Measurements from ENCODE around the gene ZNF789. TPM values are rescaled to one million over a fixed set of nuclear protein-coding genes. Genes with fewer than 3 reads are reported as not detected.

ZNF789 gene
- total RNA-seq: 1.9 and 2.7 TPM in 2 replicates

DNA sequence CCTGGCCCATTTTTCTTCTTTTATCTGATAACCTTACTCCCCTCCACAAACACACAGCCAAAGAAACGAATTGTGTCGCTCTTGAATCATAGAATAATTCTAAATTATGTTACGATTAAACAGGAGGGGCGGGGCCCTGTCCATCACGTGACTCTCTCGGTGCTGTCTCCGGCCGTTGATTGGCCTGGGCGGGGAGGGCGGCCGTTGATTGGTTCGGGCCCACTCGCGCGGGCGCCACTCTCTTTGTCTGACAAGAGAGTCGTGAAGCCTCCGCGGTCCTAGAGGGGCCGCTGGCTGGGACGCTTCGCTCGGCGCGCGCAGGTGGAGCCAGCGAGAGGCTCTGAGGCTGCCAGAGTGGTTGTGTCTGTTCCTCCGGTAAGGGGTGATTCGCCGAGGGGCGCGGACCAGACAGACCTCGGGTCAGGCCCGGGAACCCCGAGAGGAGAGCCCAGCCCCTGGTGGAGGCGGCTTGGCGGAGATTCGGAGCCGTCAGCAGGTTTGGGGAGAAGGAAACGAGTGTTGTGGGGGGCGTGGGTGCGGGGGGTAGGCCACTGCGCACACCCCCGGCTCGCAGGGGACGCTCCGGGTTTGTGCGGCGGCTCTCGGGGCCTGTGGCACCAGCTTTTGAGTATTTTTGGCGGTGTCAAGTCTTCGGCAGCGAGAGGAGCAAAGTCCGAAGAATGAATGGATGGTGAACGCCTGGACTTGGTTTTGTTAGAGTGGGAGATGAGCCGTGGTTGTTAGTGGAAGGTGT is at the start of gene ZNF789:
TSS of gene ZNF789 (plus strand) at position 330 of the 754 bp plus-strand sequence. CDS start 3,567 bp downstream, outside the sequence.

DNA sequence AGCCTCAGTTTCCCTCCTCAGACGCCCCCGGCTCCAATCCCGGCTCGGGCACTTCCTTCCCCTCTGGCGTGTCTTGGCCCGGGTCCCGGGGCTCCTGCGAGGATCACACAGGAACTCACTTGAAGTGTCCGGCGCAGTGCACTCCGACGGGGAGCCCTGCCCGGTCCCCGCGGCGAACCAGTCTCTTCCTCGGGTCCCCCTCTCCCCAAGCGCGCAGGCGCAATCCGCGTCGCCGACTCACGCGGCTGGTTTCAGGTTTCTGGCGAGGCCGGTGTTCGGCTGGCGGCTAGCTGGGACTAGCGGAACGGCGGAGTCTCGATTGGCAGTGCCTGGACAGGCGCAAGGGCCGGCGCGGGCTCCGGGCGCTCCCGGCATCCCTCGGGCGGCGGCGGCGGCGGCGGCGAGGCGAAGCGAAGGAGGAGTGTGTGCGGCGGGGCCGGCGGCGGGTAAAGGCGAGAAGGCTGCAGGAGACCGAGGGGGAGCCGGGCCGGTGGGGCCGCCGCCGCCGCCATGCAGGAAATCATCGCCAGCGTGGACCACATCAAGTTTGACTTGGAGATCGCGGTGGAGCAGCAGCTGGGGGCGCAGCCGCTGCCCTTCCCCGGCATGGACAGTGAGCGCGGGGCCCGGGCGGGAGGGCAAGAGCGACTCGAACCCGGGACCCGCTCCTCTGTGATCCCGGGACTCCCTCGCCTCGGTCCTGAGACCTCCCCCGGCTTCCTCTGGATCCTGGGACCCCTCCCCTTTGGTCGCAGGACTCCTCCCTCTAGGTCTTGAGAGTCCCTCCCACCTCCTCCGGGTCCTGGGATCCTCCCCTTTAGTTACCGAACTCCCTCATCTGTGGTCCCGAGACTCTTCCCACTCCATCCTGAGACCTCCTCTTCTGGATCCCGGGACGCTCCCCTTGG is 33.9 kb upstream of the ZNF789 start, which contains the start of the genes CPSF4 and PTCD1:
TSS of gene CPSF4 (plus strand) at position 371 of the 908 bp plus-strand sequence. CDS start at position 511, 140 bp downstream.
TSS of gene PTCD1 (minus strand) at position 226 of the 908 bp plus-strand sequence. CDS start 3,556 bp downstream, outside the sequence.

DNA sequence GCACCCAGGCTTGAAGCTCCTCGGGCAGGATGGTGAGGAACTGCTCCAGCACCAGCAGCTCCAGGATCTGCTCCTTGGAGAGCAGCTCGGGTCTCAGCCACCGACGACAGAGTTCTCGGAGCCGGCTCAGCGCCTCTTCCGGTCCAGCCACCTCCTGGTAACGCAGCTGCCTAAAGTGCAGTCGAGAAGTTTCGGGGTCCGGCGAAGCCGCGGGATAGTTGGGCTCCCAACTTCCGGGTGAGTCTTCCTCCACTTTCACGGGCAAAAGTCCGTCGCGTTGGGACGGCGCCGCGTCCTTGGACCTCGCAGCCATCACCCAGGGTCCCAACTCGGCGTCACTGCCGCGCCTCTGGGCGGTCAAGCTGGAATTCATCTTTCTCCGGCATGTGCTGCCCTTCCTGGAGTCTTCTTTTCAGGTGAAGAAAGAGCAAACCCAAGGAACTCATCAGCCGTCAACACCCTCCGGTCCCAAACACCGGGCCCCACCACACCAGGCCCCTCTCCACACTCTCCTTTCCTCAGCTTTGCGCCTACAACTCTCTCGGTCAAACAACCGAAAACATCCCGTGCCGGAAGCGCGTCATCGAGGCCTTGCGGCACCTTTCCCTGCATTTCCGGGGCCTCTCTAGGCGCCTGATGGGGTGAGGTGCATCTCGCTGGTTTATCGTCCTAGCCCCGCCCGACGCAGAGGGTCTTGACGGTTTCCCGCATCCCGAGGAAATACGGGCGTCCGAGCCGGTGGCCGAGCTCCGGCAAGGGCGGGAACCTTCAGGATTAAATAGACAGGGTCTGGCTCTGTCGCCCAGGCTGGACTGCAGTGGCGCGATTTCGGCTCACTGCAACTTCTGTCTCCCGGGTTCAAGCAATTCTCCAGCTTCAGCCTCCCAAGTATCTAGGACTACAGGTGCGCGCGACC is 27.3 kb downstream of the ZNF789 start, which contains the start of gene ZNF394:
TSS of gene ZNF394 (minus strand) at position 561 of the 916 bp plus-strand sequence. CDS start at position 373, 188 bp downstream.

DNA sequence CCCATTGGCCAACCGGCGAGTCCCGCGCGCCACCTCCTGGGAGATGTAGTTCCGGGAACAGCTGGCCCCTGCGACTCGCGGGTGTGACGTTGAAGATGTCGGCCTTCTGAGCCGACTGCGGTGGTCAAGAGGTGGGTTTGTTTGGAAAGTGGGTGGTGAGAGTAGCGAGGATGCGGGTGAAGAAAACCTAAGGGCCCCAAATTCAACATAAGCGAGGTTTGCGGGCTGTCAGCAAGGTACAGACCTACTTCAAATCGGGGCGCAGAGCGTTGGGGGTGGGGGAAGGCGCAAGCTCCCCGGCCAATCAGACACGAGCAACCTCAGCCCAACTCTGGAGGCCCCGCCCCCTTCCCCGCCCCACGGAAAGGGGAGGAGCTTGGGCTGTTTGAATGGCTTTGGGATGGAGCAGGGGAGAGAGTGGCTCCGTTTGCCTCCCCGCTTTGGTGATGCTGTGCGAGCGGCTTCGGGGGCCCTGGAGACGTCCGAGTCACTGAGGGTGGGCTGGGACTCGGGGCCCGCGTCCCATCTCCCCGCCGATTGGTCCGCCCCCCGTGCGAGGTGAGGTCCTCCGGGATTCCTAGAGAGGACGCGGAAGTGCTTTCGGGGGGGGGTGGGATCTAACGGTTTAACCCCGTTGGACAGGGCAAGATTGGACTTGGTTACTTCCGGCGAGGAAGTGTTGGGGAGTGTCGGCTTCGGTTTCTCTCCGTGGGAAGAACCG is 32.1 kb downstream of the ZNF789 start, which contains the start of gene ZKSCAN5:
TSS of gene ZKSCAN5 (plus strand) at position 60 of the 721 bp plus-strand sequence. CDS start 1,383 bp downstream, outside the sequence.

Other genes with a start within 250 kb of the ZNF789 start
- 0.35 and 1.2 TPM in 2 replicates for gene MYH16, start 200.1 kb upstream of the ZNF789 start, total RNA-seq
- gene ARPC1A, start 147.0 kb upstream of the ZNF789 start, total RNA-seq: 239 and 254 TPM in 2 replicates
- gene ARPC1B, start 98.2 kb upstream of the ZNF789 start, total RNA-seq: 250 and 327 TPM in 2 replicates
- 101 and 143 TPM in 2 replicates for gene PDAP1, start 64.3 kb upstream of the ZNF789 start, total RNA-seq
- 97.0 and 98.7 TPM in 2 replicates for gene BUD31, start 63.9 kb upstream of the ZNF789 start, total RNA-seq
- gene PTCD1, start 34.1 kb upstream of the ZNF789 start, total RNA-seq: 5.4 and 7.5 TPM in 2 replicates
- 25.8 and 34.7 TPM in 2 replicates for gene CPSF4, start 33.9 kb upstream of the ZNF789 start, total RNA-seq
- gene ATP5MF, start 6.7 kb upstream of the ZNF789 start, total RNA-seq: 1,711 and 1,959 TPM in 2 replicates
- gene ZNF394, start 27.4 kb downstream of the ZNF789 start, total RNA-seq: 12.7 and 13.5 TPM in 2 replicates
- 6.4 and 6.7 TPM in 2 replicates for gene ZKSCAN5, start 31.8 kb downstream of the ZNF789 start, total RNA-seq
- 4.0 and 7.6 TPM in 2 replicates for gene FAM200A, start 79.2 kb downstream of the ZNF789 start, total RNA-seq
- gene ZNF655, start 85.8 kb downstream of the ZNF789 start, total RNA-seq: 46.4 and 51.1 TPM in 2 replicates
- gene TMEM225B, start 125.4 kb downstream of the ZNF789 start, total RNA-seq: not detected in 2 replicates
- 8.4 and 10.9 TPM in 2 replicates for gene ZSCAN25, start 144.1 kb downstream of the ZNF789 start, total RNA-seq
- gene CYP3A5, start 207.1 kb downstream of the ZNF789 start, total RNA-seq: 1.9 and 3.0 TPM in 2 replicates